Measurements from ENCODE around the gene VCP. TPM values are rescaled to one million over a fixed set of nuclear protein-coding genes. Genes with fewer than 3 reads are reported as not detected.

VCP gene
- 260 and 306 TPM in 2 replicates for total RNA-seq (2014; rRNA removed; shearing (Covaris generic))

GRCh38 chr9:35072461-35073278 lies at the start of gene VCP:
Gene VCP, minus strand, starts transcription at chr9:35072625. Its CDS starts 272 bp downstream, at chr9:35072353.
- peak; percentile 98 for DNase-seq (ENCODE audit: low read depth)

DNA sequence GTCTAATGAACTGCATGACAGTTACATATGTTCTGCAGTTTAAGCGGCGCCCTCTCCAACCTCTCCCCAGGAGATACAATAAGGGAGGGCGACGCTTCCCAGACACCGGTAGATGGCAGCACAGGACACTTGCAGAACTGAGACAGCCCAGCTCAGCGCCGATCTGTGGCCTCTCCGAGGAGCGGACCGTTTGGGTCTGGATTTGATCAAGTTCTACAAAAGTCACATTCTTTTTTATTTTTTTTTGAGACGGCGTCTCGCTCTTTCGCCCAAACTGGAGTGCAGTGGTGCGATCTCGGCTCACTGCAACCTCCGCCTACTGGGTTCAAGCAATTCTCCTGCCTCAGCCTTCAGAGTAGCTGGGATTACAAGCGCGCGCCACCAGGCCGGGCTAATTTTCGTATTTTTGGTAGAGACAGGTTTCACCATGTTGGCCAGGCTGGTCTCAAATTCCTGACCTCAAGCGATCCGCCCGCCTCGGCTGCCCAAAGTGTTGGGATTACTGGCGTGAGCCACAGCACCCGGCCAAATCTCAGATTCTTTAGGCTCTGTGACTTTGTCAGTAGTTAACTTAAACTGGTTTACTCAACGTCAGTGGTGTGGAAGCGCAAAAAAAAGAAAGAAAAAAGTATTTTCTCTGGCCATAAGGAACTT lies 44.6 kb upstream of the VCP start:
- DNase-seq (ENCODE audit: low read depth), result peak; percentile 89

- DNase-seq (ENCODE audit: low read depth), result no peak
Observed at GRCh38 chr9:35116539-35116897, 44.1 kb upstream of the VCP start.

GRCh38 chr9:35115680-35116538 lies 43.5 kb upstream of the VCP start, which contains the start of gene ATOSB:
Gene ATOSB, minus strand, starts transcription at chr9:35115862. Its CDS starts 7,588 bp downstream, at chr9:35108274.
- DNase-seq (ENCODE audit: low read depth), result peak; percentile 96

GRCh38 chr9:35114840-35115628 lies 42.6 kb upstream of the VCP start:
- peak; percentile 75 for DNase-seq (ENCODE audit: low read depth)

DNA sequence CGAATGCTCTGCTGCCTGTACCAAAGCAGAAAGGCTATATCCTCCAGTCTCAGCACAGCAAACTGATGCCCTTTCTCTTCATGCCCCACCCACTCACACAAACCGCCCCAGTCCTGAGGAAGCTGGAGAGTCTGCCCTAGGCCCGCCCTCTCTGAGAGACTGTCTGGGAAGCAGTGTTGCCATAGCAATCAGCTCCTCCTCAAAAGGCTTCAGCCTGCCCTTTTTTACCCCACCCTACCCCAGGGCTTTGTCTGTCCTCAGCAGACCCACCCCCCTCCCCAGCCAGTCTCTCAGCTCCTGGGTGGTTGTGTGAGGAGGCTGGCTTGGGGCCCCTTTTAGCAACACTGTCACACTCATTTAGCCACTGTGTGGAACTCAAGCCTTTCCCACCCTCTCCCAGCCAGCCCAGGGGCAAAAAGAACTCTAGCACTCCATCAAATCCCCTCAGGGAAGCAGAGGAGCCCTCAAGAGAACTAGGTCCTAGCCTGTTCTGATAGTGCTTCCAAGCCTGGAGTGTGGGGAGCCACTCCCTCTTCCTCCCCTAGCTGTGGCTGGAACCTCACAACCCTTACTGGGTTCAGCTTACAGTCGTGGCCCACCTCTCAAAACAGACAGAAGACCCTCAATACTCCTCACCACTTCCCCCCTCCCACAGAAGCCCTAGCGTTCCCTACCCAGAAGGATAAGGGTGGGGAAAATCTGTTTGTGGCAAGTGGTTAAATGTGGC lies 41.9 kb upstream of the VCP start:
- peak; percentile 97 for DNase-seq (ENCODE audit: low read depth)

GRCh38 chr9:35112257-35113020 lies 40.0 kb upstream of the VCP start:
- peak; percentile 79 for DNase-seq (ENCODE audit: low read depth)

- peak; percentile 97 for DNase-seq (ENCODE audit: low read depth)
Observed at GRCh38 chr9:35111001-35111933, 38.8 kb upstream of the VCP start.

- peak; percentile 59 for DNase-seq (ENCODE audit: low read depth)
Observed at GRCh38 chr9:35110327-35110761, 37.9 kb upstream of the VCP start.

DNA sequence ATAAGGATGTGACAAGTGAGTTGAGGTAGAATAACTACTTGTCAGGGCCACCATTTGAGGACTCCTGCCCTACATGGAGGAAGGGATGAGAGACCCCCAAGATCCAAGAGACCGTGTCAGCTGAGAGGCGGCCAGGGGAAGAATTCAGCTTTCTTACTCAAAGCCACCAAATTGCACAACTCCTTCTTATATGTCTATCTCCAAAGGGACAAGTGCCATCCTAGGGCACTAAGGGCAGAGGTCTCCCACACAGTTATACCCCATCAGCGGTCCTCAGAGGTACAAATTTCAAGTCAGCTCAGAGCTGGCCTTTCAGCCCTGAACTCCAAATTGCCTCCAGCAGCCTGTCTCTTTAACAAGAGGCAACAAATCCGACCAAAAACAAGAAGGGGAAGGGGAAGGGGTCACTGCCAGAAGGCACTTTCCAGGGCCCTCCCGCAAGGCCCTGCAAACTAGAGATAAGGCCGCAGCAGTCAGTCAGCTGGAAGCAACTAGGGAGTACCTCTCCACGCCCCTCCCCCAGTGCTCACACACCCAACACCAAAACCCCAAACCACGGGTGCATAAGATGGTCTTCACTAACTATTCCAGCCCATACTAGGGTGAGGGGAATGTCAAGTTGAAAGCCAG lies 36.6 kb upstream of the VCP start:
- no peak for DNase-seq (ENCODE audit: low read depth)

- no peak for DNase-seq (ENCODE audit: low read depth)
Observed at GRCh38 chr9:35108461-35108860, 36.0 kb upstream of the VCP start.

- DNase-seq (ENCODE audit: low read depth), result no peak
Observed at GRCh38 chr9:35107297-35108290, 35.2 kb upstream of the VCP start.

DNA sequence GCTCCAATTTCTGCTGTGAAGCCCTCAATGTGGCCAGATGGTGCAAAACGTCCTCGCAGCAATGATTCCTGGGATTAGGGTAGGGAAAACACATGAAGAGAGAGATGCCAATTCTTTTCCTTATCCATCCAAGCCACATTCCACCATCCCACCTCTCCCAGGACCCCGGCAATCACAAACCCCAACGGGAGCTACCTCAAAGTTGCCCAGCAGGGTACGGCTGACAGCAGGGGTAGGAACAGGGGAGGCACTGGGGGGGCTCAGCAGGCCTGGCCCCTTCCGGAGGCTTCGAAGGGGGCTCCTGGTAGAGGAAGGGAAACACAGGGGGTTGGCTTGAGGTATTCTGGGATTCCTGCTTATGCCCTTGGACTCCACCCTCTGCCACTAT lies 33.9 kb upstream of the VCP start:
- DNase-seq (ENCODE audit: low read depth), result no peak

GRCh38 chr9:35105571-35106342 lies 33.3 kb upstream of the VCP start:
- no peak for DNase-seq (ENCODE audit: low read depth)

DNA sequence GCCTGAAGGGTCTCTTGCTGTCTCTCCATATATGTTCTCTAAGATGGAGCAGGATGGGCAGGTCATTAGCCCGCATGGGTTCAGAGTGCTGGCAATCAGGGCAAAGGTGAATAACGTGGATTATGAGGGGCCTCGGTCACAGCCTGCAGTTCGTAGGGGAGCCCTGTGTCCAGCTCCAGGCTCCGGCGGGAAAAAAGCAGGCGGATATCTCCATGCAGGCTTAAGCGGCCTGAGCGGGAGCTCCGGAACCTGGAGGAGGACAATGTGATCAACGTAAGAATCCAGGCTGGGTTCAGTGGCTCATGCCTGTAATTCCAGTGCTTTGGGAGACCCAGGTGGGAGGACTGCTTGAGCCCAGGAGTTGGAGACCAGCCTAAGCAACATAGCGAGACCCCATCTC lies 32.7 kb upstream of the VCP start:
- DNase-seq (ENCODE audit: low read depth), result no peak

DNA sequence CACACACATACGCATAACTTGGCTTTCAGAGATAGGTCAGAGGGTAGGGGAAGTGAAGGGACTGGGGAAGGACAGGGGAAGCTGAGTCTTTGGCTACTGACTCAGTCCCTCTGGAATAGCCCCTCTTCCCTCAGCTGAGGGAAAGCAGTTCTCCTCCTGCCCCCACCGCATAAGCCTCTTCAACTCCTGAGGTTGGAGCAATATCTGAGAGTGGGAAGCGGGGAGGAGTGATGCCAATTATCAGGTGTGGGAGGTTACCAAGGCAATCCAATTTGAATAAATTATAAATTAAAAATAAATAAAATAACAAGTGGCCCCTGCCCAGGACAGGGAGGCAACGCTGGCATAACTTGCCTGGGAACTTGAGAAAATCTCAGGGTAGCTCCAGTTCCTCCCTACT lies 32.2 kb upstream of the VCP start:
- DNase-seq (ENCODE audit: low read depth), result no peak
